GM11168 (cell line): ENCODE measurements around the gene GPR137C.

Experiments
- in situ Hi-C: fragments of 300-500 bp; cut with MboI; formaldehyde crosslinking; loops from one replicate; pipeline ENCODE4 v1.12.0; 2022; ENCODE audit warnings: low sequenced_read_pairs; ENCODE audit not compliant: unreplicated experiment

Gene GPR137C

GRCh38 chr14:52660832-52661231 is 108.2 kb downstream of the GPR137C start:
- in situ Hi-C loops, result no loop called here

GRCh38 chr14:52661314-52661713 is 108.7 kb downstream of the GPR137C start:
- in situ Hi-C loops, result no loop called here

DNA sequence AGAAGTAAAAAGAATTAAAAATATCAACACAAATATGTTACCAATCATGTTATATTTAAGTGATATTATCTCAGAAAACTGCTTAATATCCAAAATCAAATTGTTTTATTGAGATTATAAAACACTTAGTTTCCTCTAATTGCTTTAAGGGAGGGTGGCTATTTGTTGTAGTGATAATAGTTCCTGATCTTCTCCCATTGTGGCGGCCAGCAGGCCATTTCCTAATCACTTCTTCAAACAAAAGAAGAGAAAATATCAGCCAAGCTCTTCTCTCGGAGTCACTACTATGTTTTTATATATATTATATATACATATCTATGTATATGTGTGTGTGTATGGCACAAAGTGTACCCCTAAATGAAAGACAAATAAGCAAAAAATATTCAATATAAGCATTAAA is 111.2 kb downstream of the GPR137C start:
- in situ Hi-C loops, result no loop called here

DNA sequence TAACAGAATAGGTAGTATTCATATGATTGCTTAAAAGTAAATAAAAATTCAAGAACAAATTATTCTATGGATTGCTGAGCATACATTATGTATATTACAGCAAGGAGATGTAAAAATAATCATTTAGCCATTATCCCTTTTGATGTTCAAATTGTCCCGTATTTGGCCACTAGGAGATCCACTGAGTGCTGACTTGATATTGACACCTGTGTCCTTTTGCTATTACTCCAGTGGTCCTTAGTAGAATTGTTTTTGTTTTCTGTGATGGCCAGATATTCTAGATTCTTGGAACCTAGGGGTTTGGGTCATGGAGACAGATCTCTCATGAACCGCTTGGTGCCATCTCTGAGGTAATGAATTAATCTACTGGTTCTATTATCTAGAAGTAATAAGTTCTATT is 126.0 kb downstream of the GPR137C start:
- in situ Hi-C loops, result no loop called here

DNA sequence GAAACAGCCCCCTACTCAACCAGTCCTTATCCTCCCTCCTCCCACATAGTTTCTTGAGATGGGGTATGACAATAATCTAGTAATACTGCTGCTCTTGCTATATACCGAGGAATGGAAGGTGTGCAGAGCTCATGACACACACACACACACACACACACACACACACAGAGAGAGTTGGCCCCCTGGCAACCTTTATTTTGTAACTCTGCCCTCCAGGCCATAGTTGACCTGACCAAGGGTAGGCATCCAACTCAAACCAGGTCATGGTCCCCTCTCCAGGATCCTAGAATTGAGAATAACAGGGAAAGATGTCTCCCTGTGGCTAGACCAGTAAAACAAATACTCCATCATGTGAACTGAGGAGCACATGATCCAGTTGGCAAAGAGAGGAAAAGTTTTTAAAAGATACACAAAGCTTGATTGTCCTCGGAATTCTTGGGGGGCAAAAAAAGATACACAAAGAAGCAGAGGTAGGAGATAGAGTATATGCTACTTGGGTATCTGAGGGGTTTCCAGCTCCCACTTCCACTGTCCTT is 131.4 kb downstream of the GPR137C start:
- in situ Hi-C loops, result loop anchor here (10.0 kb wide), 1 partner anchor 291 kb away; no protein-coding TSS in a partner anchor

DNA sequence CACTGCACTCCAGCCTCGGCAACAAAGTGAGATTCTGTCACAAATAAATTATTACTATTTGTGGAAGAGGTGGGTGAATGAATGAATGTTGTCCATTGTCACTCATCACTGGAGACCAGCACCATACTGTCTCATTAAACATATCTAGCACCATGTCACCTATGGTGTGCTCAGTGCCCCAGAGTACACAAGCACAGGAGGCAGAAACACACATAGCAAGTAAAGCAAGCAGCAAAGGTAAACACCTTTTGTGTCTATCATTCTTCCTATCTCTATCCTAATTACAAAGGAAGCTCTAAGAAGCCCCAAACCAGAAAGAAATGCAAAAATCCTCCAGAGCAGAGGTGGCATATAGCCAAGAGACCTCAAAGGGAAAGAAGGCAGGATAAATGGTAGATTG is 133.5 kb downstream of the GPR137C start:
- in situ Hi-C loops, result loop anchor here (10.0 kb wide), 1 partner anchor 289 kb away; no protein-coding TSS in a partner anchor
